HepG2 (cell line): ENCODE results near the gene NTM.

Source experiments
- ZBTB44 ChIP-seq: sonication (generic); formaldehyde crosslinking; IDR thresholded peaks from 2 replicates; pipeline ENCODE4 v1.4.0; 2020; ENCODE audit warnings: missing genetic modification reagents
- ZNF512B ChIP-seq: sonication (generic); formaldehyde crosslinking; IDR thresholded peaks from 2 replicates; pipeline ENCODE4 v1.5.1; 2020; ENCODE audit warnings: missing genetic modification reagents, mild to moderate bottlenecking, borderline replicate concordance
- ZNF605 ChIP-seq: sonication (generic); formaldehyde crosslinking; IDR thresholded peaks from 2 replicates; pipeline ENCODE4 v1.8.0; 2022; ENCODE audit warnings: mild to moderate bottlenecking, missing genetic modification reagents

- TF ChIP-seq ZNF605 (CRISPR knock-in tag): no peak
- no peak for TF ChIP-seq ZBTB44 (CRISPR knock-in tag)
- TF ChIP-seq ZNF512B (CRISPR knock-in tag): no peak
Observed at GRCh38 chr11:131977854-131978253, 607.4 kb downstream of the NTM start.
